ENCODE measurements around the gene IGFALS. TPM values are rescaled to one million over a fixed set of nuclear protein-coding genes. Genes with fewer than 3 reads are reported as not detected.

Gene IGFALS
- total and polyA plus RNA-seq, 2 of the 4 experiments (the other 2 are of a cell fraction) = not detected

DNA sequence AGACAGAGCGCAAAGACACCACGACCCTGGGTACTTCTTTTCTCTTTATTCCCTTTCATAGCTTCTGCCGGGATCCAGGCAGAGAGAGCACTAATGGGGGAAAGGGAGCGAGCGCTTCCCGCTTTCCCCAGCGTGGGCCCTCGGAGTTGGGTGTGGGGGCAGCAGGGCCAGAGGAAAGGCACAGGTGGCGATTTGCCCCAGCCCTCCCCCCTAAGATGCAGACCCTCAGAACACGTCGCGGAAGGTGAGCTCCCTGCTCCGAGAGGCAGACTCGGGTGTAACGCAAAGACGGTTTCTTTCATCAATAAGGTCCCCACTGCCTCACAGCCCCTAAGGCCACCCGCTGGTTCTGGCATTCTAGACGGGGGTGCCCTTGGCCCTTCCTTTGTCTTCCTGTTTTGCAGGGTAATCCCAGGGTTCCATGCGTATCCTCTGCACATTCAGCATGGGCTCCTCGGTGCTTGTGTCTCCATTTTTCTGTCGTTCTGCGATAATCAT is 21.6 kb downstream of the IGFALS start:
- DNase-seq (no peak), ATAC-seq (ENCODE audit: low read depth) (no peak)
- Histone ChIP-seq H3K18ac (ENCODE audit: low read depth, low read length) (no peak overlapping the region), H3K79me1 (ENCODE audit: low read depth in 1 of 2, low read length in 2 of 2) (peaks cover 12 to 49% of the 10 kb centered on the region in 2 experiments), H3K56ac (ENCODE audit: extremely low read depth, insufficient read depth, low read length) (no peak overlapping the region), H3K27me3 (ENCODE audit: control insufficient read depth, insufficient read depth, low read length) (no peaks in the 10 kb centered on the region), H4K91ac (ENCODE audit: insufficient read depth, low read depth, low read length) (no peak overlapping the region), H2BK120ac (ENCODE audit: low read depth, low read length) (no peak overlapping the region), H3K27ac (ENCODE audit: insufficient read depth, low read length) (peak overlapping the region; percentile 85), H3K4me2 (ENCODE audit: low read depth, low read length) (peak overlapping the region; percentile 90), H3K4ac (ENCODE audit: low read depth, low read length) (peak overlapping the region; percentile 85), H4K5ac (ENCODE audit: low read depth, low read length) (peak overlapping the region; percentile 53; the same call in 1 of the 2 replicates), H3K14ac (replicated peaks; ENCODE audit: low read depth, low read length) (no peak overlapping the region), H3K23ac (ENCODE audit: low read depth, low read length) (peak overlapping the region; percentile 10), H2AK9ac (replicated peaks; ENCODE audit: low read depth, low read length, poor library complexity) (peak overlapping the region; percentile 94), H3K4me3 (ENCODE audit: insufficient read depth, low read depth, low read length) (peak overlapping the region; percentile 93), H3K36me3 (ENCODE audit: control insufficient read depth, insufficient read depth, low read length) (peaks cover 33% of the 10 kb centered on the region), H3K4me1 (ENCODE audit: control insufficient read depth, insufficient read depth, low read length) (peaks cover 13% of the 10 kb centered on the region), H4K8ac (ENCODE audit: low read depth in 2 of 2, low read length in 2 of 2) (peak overlapping the region; percentile 35 to 92; a peak in 2 of 4 replicates), H2AK5ac (ENCODE audit: low read depth, low read length) (peak overlapping the region; percentile 93), H4K20me1 (ENCODE audit: insufficient read depth, low read length) (peaks cover 28% of the 10 kb centered on the region), H2BK20ac (ENCODE audit: low read depth, low read length) (no peak overlapping the region), H2BK15ac (ENCODE audit: low read depth, low read length) (no peak overlapping the region), H2BK5ac (ENCODE audit: low read depth, low read length, poor library complexity, severe bottlenecking) (peak overlapping the region; percentile 27), H3K9ac (ENCODE audit: low read depth, low read length) (peak overlapping the region; percentile 88), H3K9me3 (ENCODE audit: control insufficient read depth, insufficient read depth, low read length) (no peaks in the 10 kb centered on the region), H3K9me1 (ENCODE audit: insufficient read depth, low read length) (0 out of 2 replicates have a peak, but pooled peaks cover 3% of the 10 kb centered on the region), H2AFZ (replicated peaks; ENCODE audit: low read length, poor library complexity) (peak overlapping the region; percentile 94)
- intact Hi-C loops (cut with micrococcal nuclease) (no loop called here), dilution Hi-C loops (cut with HindIII; ENCODE audit: low sequenced_read_pairs, unreplicated experiment) (no loop called here), in situ Hi-C loops (cut with MboI; ENCODE audit: low sequenced_read_pairs) (no loop called here)
- whole genome bisulfite sequencing, 2 experiments (ENCODE audit: extremely low coverage in 2 of 2, insufficient read length in 1 of 2) = 10% methylated on average over 10 of the region's 22 CpGs; no CpG with 5 or more reads in 1 of the 2 experiments
- CTCF ChIA-PET = no interaction called here
- POLR2A ChIA-PET (ENCODE audit: unreplicated experiment) = no interaction called here
- BruUV-seq (replicated peaks) = TSS peak; percentile 86
- TF ChIP-seq RCOR1 (IDR thresholded peaks at IDR 0.05; ENCODE audit: insufficient replicate concordance, low read length) = no peak
- TF ChIP-seq FOS (IDR thresholded peaks at IDR 0.05; ENCODE audit: low read depth, low read length) = no peak
- TF ChIP-seq, protein P1, sequence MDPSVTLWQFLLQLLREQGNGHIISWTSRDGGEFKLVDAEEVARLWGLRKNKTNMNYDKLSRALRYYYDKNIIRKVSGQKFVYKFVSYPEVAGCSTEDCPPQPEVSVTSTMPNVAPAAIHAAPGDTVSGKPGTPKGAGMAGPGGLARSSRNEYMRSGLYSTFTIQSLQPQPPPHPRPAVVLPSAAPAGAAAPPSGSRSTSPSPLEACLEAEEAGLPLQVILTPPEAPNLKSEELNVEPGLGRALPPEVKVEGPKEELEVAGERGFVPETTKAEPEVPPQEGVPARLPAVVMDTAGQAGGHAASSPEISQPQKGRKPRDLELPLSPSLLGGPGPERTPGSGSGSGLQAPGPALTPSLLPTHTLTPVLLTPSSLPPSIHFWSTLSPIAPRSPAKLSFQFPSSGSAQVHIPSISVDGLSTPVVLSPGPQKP (IDR thresholded peaks at IDR 0.05; ENCODE audit: borderline replicate concordance, low read depth, low read length) = no peak
- no peak for TF ChIP-seq BHLHE40 (IDR thresholded peaks at IDR 0.05; ENCODE audit: low read depth, low read length)
- TF ChIP-seq RFX5 (IDR thresholded peaks at IDR 0.05; ENCODE audit: low read depth, low read length) = no peak
- no peak for TF ChIP-seq CHD1 (IDR thresholded peaks at IDR 0.05; ENCODE audit: low read depth, low read length)
- no peak for TF ChIP-seq MXI1 (IDR thresholded peaks at IDR 0.05; ENCODE audit: borderline replicate concordance, low read depth, low read length)
- no peak for TF ChIP-seq SMC3 (IDR thresholded peaks at IDR 0.05; ENCODE audit: low read depth, low read length)
- no peak for TF ChIP-seq POLR2A (IDR thresholded peaks at IDR 0.05; ENCODE audit: low read depth, low read length)
- no peak for TF ChIP-seq NFE2L2 (IDR thresholded peaks at IDR 0.05; ENCODE audit: low read depth, low read length)
- TF ChIP-seq MAZ (IDR thresholded peaks at IDR 0.05; ENCODE audit: borderline replicate concordance, low read depth, low read length) = no peak
